D721Med (cell line): ENCODE data around the gene FSTL5.
A peak's percentile ranks its signal among the peaks of the same experiment; 100 is the strongest.

Experiments
- DNase-seq: peaks from one replicate; pipeline ENCODE4 v3.0.0; 2011; ENCODE audit warnings: low spot score; ENCODE audit not compliant: insufficient read length
- FAIRE-seq: peaks from 2 replicates; lab custom pipeline; 2011; peaks lifted over from hg19 to GRCh38; lab: Jason Lieb, UNC
- CTCF ChIP-seq: IDR thresholded peaks from 2 replicates; pipeline ENCODE4 v1.5.1; 2012; ENCODE audit warnings: mild to moderate bottlenecking, control low read depth; ENCODE audit not compliant: insufficient read depth; ENCODE audit errors: missing control alignments

FSTL5 gene

GRCh38 chr4:161656594-161656993 is 507.2 kb downstream of the FSTL5 start:
- DNase-seq (no peak), FAIRE-seq (no peak)
- no peak for TF ChIP-seq CTCF

GRCh38 chr4:161655148-161655547 is 508.7 kb downstream of the FSTL5 start:
- DNase-seq (no peak), FAIRE-seq (peak; percentile 48)
- no peak for TF ChIP-seq CTCF

- TF ChIP-seq CTCF: no peak
- DNase-seq (no peak), FAIRE-seq (no peak)
Observed at GRCh38 chr4:161653697-161654096, 510.1 kb downstream of the FSTL5 start.

- no peak for TF ChIP-seq CTCF
- FAIRE-seq: no peak
- no peak for DNase-seq
Observed at GRCh38 chr4:161651586-161651985, 512.2 kb downstream of the FSTL5 start.

GRCh38 chr4:161650812-161651211 is 513.0 kb downstream of the FSTL5 start:
- no peak for TF ChIP-seq CTCF
- peak; percentile 25 for FAIRE-seq

GRCh38 chr4:161647757-161648156 is 516.0 kb downstream of the FSTL5 start:
- FAIRE-seq (no peak), DNase-seq (no peak)
- TF ChIP-seq CTCF: no peak

More at GRCh38 chr4:161650812-161651211, 513.0 kb downstream of the FSTL5 start:
- no peak for DNase-seq

GRCh38 chr4:161642708-161643107 is 521.1 kb downstream of the FSTL5 start:
- no peak for DNase-seq
- peak; percentile 4 for TF ChIP-seq CTCF
- FAIRE-seq: peak; percentile 75
